Tibial nerve (tissue), 4 donors: ENCODE results near the gene TMEM231. TPM values are rescaled to one million over a fixed set of nuclear protein-coding genes. Genes with fewer than 3 reads are reported as not detected.

Experiments
- DNase-seq, 2 donors: peaks; one replicate each; pipeline ENCODE4 v3.0.0-alpha.2; 2019; ENCODE audit warnings: low spot score in 2 of 2
- H3K27ac ChIP-seq, 4 donors: fragments of 200-600 bp; sonication (generic) in 3 of 4; one replicate each; pipeline ENCODE4 v1.5.1; 2017 to 2019; ENCODE audit warnings: mild to moderate bottlenecking in 1 of 4
- H3K27me3 ChIP-seq, 2 donors: fragments of 200-600 bp; sonication (generic) in 1 of 2; one replicate each; pipeline versions ENCODE4 v1.5.1 to v1.6.0; 2017 to 2019
- H3K36me3 ChIP-seq, 3 donors: fragments of 200-600 bp; sonication (generic); one replicate each; pipeline ENCODE4 v1.5.1; 2018 to 2019
- H3K4me1 ChIP-seq, 4 donors: fragments of 200-600 bp; sonication (generic) in 3 of 4; one replicate each; pipeline ENCODE4 v1.5.1; 2017 to 2019
- H3K4me3 ChIP-seq, 4 donors: fragments of 200-600 bp; sonication (generic) in 3 of 4; one replicate each; pipeline ENCODE4 v1.5.1; 2017 to 2019; ENCODE audit warnings: mild to moderate bottlenecking in 1 of 4, moderate library complexity in 1 of 4
- H3K9me3 ChIP-seq, 4 donors: fragments of 200-600 bp; sonication (generic) in 3 of 4; one replicate each; pipeline ENCODE4 v1.5.1; 2017 to 2019
- EP300 ChIP-seq, 2 donors: sonication (generic); formaldehyde crosslinking; IDR thresholded peaks; one replicate each; pipeline ENCODE4 v1.6.1; 2017; ENCODE audit warnings: antibody characterized with exemption in 2 of 2, mild to moderate bottlenecking in 1 of 2
- POLR2A ChIP-seq, 2 donors: fragments of 450-650 bp; IDR thresholded peaks; one replicate each; pipeline ENCODE4 v1.6.1; 2017; ENCODE audit warnings: antibody characterized with exemption in 2 of 2, mild to moderate bottlenecking in 2 of 2, moderate library complexity in 2 of 2
- WGBS, 2 donors: methylation state at CpG; one replicate each; pipeline ENCODE4 v1.1.5; 2018; 5-methylcytosine and 5-hydroxymethylcytosine counted together
- total RNA-seq, 4 donors: library from RNA; depleted of rRNA; stranded (reverse); fragments of >200 nt; gene quantifications; one replicate each; pipeline ENCODE4 v1.1.0, GENCODE V29; 2016
- TF ChIP-seq, protein P1 (sequence below), 5 experiments: fragments of 200-600 bp in 3 of 5; fragments of 450-650 bp in 2 of 5; sonication (generic) in 3 of 5; IDR thresholded peaks; one replicate each; pipeline ENCODE4 v1.5.1; 2016 to 2019; ENCODE audit warnings: antibody characterized with exemption in 5 of 5, mild to moderate bottlenecking in 3 of 5, moderate library complexity in 2 of 5

Gene TMEM231
- total RNA-seq, 4 donors from 2014 or later = 10.3 to 14.5 (median 12.1) TPM

- WGBS, 2 donors = 26 to 32% methylated on average over 8 of the region's 8 CpGs
- Histone ChIP-seq H3K27ac (peak overlapping the region in 2 of 4 donors; percentile 63 to 80), H3K4me1 (peaks cover 0 to 22% (median 6%) of the 10 kb centered on the region in 4 donors), H3K36me3 (peaks cover 0 to 8% (median 0%) of the 10 kb centered on the region in 3 donors), H3K4me3 (no peak overlapping the region), H3K9me3 (no peaks in the 10 kb centered on the region), H3K27me3 (no peaks in the 10 kb centered on the region)
- DNase-seq = peak in 1 of 2 donors; percentile 28
- TF ChIP-seq EP300 (IDR thresholded peaks at IDR 0.05) = no peak
- TF ChIP-seq, protein P1, sequence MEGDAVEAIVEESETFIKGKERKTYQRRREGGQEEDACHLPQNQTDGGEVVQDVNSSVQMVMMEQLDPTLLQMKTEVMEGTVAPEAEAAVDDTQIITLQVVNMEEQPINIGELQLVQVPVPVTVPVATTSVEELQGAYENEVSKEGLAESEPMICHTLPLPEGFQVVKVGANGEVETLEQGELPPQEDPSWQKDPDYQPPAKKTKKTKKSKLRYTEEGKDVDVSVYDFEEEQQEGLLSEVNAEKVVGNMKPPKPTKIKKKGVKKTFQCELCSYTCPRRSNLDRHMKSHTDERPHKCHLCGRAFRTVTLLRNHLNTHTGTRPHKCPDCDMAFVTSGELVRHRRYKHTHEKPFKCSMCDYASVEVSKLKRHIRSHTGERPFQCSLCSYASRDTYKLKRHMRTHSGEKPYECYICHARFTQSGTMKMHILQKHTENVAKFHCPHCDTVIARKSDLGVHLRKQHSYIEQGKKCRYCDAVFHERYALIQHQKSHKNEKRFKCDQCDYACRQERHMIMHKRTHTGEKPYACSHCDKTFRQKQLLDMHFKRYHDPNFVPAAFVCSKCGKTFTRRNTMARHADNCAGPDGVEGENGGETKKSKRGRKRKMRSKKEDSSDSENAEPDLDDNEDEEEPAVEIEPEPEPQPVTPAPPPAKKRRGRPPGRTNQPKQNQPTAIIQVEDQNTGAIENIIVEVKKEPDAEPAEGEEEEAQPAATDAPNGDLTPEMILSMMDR (IDR thresholded peaks at IDR 0.05) = no peak
- no peak for TF ChIP-seq POLR2A (IDR thresholded peaks at IDR 0.05)
Observed at GRCh38 chr16:75590920-75591843, 35.1 kb upstream of the TMEM231 start.

DNA sequence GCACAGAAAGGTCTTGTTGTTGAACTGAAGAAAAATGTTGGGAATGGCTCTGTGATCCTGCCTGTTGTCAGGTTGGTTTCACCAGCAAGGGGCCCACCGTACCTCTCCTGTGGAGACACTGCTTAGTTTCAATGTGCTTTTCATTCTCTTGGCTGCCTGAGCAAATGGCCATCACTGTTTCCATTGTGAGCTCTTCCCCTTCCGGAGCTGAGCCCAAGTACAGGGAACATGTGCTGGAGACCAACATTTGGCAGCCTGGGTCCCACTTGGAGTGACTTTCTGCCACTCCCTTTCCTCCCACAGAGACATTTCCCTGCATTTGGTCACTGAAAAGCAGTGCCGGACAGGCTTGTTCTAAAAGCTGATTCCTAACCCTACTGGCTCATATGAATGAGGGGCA is 33.3 kb upstream of the TMEM231 start:
- DNase-seq = no peak
- H3K9me3 ChIP-seq = no peaks in the 10 kb centered on the region
- H3K27me3 ChIP-seq = no peaks in the 10 kb centered on the region
- TF ChIP-seq, protein P1 (IDR thresholded peaks at IDR 0.05) = no peak
- TF ChIP-seq EP300 (IDR thresholded peaks at IDR 0.05) (no peak), POLR2A (IDR thresholded peaks at IDR 0.05) (no peak)
- H3K36me3 ChIP-seq = peaks cover 0 to 6% (median 0%) of the 10 kb centered on the region in 3 donors
- 20 to 45% methylated on average over 3 of the region's 3 CpGs for WGBS, 2 donors
- peak overlapping the region in 3 of 4 donors; percentile 29 to 51 (median 43) for H3K27ac ChIP-seq
- peaks cover 0 to 22% (median 6%) of the 10 kb centered on the region in 4 donors for H3K4me1 ChIP-seq
- H3K4me3 ChIP-seq = no peak overlapping the region

- Histone ChIP-seq H3K9me3 (no peaks in the 10 kb centered on the region), H3K27me3 (no peaks in the 10 kb centered on the region), H3K4me3 (no peak overlapping the region), H3K4me1 (peaks cover 0 to 22% (median 6%) of the 10 kb centered on the region in 4 donors), H3K36me3 (peaks cover 0 to under 1% (median 0%) of the 10 kb centered on the region in 3 donors), H3K27ac (peak overlapping the region in 1 of 4 donors; percentile 51)
- 79 to 96% methylated on average over 4 of the region's 4 CpGs for WGBS, 2 donors
- no peak for TF ChIP-seq EP300 (IDR thresholded peaks at IDR 0.05)
- TF ChIP-seq POLR2A (IDR thresholded peaks at IDR 0.05) = no peak
- TF ChIP-seq, protein P1 (IDR thresholded peaks at IDR 0.05) = no peak
- DNase-seq = no peak
Observed at GRCh38 chr16:75588716-75589115, 32.7 kb upstream of the TMEM231 start.

- DNase-seq = no peak
- WGBS, 2 donors = 77 to 81% methylated on average over 3 of the region's 3 CpGs
- no peak for TF ChIP-seq EP300 (IDR thresholded peaks at IDR 0.05)
- TF ChIP-seq, protein P1 (IDR thresholded peaks at IDR 0.05) = no peak
- TF ChIP-seq POLR2A (IDR thresholded peaks at IDR 0.05) = no peak
Observed at GRCh38 chr16:75584108-75584507, 28.1 kb upstream of the TMEM231 start.

GRCh38 chr16:75579281-75579834 is 23.3 kb upstream of the TMEM231 start:
- 86 to 89% methylated on average over 7 of the region's 7 CpGs for WGBS, 2 donors
- no peaks in the 10 kb centered on the region for H3K27me3 ChIP-seq
- H3K36me3 ChIP-seq = peaks cover 0 to 60% (median 24%) of the 10 kb centered on the region in 3 donors
- H3K4me1 ChIP-seq = peaks cover 0 to 9% (median 0%) of the 10 kb centered on the region in 4 donors
- H3K9me3 ChIP-seq = no peaks in the 10 kb centered on the region
- no peak overlapping the region for H3K27ac ChIP-seq
- TF ChIP-seq EP300 (IDR thresholded peaks at IDR 0.05) (no peak), POLR2A (IDR thresholded peaks at IDR 0.05) (no peak)
- TF ChIP-seq, protein P1 (IDR thresholded peaks at IDR 0.05) = no peak
- H3K4me3 ChIP-seq = no peak overlapping the region
- no peak for DNase-seq

More at GRCh38 chr16:75584108-75584507, 28.1 kb upstream of the TMEM231 start:
- H3K27me3 ChIP-seq = no peaks in the 10 kb centered on the region
- H3K9me3 ChIP-seq = no peaks in the 10 kb centered on the region
- H3K27ac ChIP-seq = no peak overlapping the region
- no peaks in the 10 kb centered on the region for H3K4me1 ChIP-seq
- no peak overlapping the region for H3K4me3 ChIP-seq
- H3K36me3 ChIP-seq = peaks cover 0 to 13% (median 6%) of the 10 kb centered on the region in 3 donors
